CD4-positive, alpha-beta T cell treated with Interleukin-6 for 4 hours (primary cell): Measurements from ENCODE around the gene NPIPA3.
"Not testable (repeated sequence)": the region's sequence is repeated elsewhere in the genome, so short reads cannot be mapped to it uniquely, and the experiment has no call there.

Experiments used
- DNase-seq: peaks from one replicate; pipeline ENCODE4 v3.0.0-alpha.2; 2020; ENCODE audit warnings: mixed read lengths

The NPIPA3 gene

DNA sequence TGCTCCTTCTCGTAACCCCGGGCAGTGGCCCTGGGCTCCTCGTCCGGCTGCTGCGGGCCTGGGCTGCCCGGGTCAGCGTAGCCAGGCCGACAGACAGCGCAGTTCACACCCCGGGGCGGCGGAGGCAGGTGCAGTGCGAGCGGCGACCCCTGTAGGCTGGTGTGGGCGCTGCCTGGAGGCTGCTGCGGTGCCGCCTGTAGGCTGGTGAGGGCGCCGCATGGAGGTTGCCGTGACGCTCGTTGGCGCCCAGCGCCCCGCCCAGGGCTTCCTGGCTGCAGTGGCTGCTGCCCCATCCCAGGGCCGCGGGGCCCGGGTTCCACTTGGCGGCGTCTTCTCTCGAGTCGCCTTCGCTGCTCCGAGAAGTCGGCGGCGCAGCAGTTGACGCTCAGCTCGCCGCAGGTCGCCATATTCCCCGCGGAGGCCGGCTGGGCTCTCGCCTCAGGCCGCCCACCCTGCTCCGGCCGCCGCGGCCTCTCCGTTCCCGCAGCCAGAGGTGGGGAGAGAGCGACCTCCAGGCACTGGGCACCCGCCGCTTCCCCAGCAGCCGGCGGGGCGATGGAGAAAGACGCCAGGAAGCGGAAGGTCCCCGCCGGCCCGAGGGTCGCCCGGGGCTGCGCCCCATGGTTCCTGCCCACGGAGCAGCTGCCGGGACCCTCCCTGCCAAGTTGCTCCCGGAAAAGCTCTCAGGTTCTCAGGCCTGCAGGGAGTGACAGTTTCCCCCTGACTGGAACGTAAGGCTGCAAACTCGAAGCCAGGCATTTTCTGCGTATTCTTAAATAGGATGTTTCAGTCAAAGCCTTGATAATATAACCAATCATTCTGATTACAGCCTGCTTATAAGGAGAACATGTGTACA, 39.3 kb downstream of the NPIPA3 start, which contains the start of gene NPIPA2:
Gene NPIPA2 (plus strand): TSS at position 261 of the 856 bp plus-strand sequence. CDS start 5,533 bp downstream, outside the sequence.
- not testable (repeated sequence) for DNase-seq

DNA sequence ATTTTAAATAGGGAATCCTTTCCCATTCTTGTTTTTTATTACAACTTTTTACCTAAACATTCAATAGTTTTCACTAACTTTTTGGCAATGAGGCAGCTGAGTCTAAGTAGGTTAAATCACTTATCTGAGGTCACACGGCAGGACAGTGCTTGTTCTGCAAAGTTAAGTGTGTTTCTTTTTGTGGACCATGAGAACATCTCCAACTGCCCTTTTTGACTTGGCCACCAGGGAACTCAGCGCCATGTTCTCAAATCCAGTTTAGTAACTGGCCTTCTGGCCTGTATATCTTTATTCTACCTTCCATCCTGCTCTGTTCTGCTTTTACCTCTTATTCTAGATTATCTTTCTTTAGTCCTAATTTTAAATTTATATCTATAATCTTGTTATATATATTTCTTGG, 70.4 kb downstream of the NPIPA3 start:
- DNase-seq: not testable (repeated sequence)

DNA sequence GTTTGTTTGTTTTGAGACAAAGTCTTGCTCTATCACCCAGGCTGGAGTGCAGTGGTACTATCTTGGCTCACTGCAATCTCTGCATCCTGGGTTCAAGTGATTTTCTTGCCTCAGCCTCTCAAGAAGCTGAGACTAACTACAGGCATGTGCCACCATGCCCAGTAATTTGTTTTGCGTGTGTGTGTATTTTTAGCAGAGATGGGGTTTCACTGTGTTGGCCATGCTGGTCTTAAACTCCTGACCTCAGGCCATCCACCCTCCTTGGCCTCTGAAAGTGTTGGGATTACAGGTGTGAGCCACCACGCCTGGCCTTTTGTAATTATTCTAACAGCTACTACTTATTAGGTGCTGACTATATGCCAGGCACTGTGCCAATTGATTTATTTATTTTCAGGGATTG, 72.4 kb downstream of the NPIPA3 start:
- not testable (repeated sequence) for DNase-seq
